ENCODE data around the gene C5orf15.
"Not testable (repeated sequence)": the region's sequence is repeated elsewhere in the genome, so short reads cannot be mapped to it uniquely, and the experiment has no call there.

C5orf15 gene

DNA sequence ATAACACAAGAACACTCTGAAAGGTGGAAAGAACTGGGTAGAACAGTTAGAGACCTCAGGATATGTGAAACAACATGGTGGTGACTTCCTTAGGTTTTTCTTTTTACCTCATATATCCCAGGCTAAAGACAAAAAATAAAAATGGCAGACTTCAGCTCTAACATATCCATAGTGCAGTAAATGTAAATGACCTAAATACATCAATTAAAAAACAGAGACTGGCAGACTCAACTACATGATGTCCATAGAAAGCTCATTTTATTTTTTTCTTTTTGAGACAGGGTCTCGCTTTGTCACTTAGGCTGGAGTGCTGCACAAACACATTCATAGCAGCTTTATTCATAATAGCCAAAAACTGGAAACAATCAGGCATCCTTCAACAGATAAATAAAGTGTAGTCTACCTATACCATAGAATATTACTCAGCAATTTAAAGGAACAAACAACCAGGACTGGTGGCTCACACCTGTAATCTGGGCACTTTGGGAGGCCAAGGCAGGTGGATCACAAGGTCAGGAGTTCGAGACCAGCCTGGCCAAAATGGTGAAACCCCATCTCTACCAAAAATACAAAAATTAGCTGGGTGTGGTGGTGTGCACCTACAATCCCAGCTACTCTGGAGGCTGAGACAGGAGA lies 4.8 kb downstream of the C5orf15 start:
- DNase-seq = no peak

DNA sequence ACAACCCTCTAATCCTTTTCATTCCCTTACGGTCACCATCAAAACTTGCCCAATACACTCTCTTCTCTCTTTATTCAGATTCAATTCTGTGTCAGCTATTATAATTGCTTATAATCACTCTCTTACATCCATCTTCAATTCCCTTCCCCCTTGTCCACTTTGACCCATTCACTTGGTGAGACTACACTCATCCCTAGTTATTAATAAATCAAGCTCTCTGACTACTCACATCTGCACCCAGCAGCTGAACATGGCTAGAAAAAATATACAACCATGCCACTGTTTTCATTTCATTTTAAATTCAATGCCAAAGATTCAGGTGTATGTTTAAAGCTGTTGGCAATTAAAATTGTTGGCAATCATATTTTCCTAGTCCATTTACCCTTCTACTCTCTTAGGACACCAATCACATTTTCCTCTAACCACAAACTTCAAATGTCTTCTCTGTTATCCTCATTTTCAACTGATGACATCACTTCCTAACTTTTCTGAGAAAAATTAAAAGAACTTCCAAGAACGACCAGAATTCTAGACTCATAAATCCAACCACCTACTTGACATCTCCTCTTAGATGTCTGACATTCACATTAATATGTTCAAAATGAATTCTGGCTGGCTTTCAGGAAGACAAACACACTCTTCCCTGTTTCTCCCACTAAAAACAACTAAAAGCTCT lies 5.5 kb downstream of the C5orf15 start:
- no peak for DNase-seq

DNA sequence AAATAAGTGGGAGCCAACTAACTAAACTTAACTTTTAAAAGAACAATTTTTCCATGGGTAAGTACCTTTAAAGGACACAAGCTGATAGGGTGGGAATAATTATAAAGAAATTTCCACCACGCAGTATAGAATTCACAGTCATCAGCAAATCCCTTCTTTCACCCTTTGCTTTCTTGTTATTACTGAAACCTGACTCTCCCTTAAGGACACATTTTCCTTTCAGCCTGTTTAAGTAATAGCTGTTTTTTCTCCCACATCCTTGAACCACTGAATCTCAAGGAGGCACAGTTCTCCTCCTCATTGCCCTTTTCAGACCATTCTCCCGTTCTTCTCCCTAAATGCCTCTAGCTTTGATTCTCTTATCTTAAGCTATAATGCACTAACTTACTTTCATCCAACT lies 6.3 kb downstream of the C5orf15 start:
- DNase-seq = no peak

DNA sequence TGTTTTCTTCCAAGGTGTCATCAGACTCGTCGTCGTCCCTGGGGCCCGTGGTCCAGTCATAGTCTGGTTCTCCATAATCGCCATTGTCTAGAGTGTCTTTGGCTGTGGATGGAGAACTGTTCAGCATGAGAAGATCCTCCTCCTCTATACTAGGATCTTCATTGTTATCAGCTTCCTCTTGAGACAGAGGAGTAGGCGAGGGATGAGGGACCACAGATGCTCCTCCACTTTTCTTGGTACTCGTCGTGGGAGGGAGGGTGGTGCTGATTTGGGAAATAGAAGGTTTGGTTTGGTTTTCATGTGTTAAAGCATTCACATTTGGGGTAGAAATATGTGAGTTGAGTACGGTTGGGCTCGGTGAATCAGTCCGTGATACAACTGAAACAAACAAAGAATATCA lies 8.8 kb downstream of the C5orf15 start:
- peak in 4 of 58 donors; percentile 5 to 33 (median 12) for DNase-seq

DNA sequence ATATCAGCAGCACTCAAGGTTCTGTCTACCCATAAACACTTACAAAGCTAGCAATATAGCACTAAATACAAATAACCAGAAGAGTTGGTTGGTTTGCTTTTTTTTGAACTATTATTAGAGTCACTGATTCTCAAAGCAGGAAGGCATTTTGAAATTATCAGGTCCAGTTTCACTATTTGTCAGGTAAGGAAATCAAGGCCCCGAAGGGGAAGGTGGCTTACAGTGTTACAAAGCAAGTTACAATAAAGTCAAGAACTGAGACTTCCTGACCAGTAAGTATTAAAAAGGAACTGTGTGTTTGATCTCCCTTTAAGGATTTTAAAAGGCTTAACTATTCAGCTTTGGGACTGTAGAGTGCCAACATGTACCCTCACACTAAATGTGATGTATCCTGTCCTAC lies 10.8 kb downstream of the C5orf15 start:
- no peak for DNase-seq

DNA sequence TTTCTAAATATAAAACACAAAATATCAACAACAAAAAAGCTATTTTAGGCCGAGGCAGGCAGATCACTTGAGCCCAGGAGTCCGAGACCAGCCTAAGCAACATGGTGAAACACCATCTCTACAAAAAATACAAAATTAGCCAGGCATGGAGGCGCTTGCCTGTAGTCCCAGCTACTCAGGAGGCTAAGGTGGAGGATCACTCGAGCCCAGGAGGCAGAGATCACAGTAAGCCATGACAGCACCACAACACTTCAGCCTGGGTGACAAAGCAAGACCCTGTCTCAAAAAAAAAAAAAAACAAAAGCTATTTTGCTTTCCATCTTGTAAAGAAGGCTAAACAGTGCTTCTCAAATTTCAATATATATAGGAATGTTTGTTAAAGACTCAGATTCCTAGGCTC lies 11.3 kb downstream of the C5orf15 start:
- no peak for DNase-seq

DNA sequence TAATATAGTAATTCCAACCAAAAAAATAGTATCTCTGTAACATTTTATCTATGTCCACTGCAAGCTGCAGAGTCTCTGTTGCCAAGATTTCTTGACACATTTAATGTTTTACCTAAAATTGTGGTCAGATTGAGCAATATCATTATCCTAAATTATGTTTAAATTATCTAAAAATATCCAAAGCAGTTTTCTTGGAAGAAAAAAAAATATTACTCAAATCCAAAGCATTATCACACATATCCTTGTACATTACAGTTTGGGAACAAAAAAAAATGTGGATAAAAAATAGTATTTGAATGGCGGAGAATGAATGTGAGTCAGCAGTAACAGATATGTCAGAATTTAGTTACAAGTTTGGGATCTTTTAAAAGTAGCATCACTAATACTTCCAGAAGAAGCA lies 12.2 kb downstream of the C5orf15 start:
- DNase-seq = not testable (repeated sequence)

DNA sequence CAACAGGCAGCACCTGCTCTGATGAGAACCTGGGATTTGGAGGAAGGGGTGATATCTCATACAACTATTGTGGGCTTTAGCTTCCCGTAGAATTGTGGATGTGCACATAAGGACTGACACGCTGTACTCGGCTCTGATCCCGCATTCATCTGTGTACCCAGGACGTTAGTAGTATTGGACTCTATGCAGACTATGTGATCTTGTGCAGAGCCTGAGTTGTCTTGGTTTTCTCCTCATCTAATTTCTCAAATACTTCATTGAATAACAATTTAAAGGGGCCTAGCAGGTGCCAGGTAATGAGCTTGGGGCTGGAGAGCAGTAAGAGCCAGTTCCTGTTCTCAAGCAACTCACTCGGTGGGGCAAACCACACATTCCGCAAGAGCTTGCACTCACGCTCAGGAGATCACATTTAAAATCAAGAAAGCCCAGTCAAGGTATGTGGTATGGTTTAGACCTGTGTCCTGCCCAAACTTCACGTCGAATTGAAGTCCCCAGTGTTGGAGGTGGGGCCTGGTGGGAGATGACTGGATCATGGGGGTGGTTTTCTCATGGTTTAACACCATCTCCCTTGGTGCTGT lies 14.8 kb downstream of the C5orf15 start:
- no peak for DNase-seq

DNA sequence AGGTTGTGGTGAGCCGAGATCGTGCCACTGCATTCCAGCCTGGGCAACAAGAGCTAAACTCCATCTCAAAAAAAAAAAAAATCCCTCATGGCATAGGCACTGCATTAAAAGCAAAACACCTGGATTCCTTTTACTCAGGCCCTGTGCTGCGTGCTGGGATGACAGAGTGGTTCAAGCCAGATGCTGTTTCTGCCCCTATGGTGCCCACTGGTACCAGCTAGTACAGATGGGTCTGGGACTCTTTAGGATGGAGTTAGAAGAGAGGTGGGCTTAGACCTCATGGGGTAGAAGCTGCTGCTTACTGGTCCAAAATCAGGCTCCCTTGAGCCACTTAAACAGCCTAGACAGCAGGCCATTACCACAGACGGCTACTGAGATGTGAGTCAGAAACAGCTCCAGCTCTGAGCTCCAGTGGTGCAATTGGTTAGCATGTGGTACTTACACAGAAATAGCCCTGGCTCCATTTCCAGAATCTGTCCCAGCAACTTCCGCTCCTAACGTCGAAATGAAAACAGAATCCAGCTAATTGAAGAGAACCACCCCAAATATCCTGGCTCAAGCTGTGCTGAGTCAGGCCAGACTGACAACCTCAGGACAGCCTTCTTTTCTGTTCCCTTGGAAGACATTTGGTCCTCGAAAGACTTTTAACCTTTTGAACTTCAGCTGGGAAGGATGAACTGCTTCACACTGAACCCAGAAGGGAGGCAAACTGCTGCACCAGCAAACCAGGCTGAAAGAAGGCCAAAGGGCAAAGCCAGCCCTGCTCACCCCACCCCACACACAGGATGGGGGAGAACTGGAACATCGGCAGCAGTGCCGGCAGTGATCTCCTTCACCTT lies 15.5 kb downstream of the C5orf15 start:
- peak in 25 of 58 donors; percentile 14 to 79 (median 31) for DNase-seq

DNA sequence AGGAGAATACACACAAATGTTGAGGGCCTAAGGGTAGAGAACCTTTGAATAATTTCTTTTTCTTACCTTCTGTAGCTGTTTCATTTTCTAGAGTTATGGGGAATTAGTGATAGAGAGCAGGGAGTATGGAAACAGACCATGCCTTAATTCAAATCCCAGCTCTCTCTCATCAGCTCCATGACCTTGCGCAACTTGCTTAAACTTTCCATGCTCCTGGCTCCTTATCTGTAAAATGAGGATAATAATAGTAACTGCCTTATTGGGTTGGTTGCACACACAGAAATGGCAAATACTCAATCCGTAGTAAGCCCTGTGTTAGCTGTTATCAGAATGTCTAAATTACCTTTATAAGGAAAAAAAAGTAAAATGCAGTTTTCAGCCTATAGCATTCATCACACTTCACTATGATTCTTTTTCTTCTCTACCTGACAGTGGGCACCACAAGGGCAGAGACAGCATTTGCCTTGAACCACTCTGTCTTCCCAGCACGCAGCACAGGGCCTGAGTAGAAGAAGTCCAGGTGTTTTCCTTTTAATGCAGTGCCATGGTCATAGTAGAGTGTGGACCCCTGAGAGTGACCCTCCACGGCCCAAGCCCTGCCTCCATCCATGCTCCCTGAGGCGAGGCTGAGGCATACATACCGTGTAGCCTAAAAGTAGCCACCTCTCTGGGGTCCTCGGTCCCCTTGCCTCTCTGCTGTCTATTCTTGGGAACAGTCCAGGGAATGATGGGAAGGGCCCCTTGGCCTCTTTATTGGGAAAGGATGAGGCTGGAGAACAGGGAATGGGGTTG lies 17.4 kb downstream of the C5orf15 start:
- no peak for DNase-seq

DNA sequence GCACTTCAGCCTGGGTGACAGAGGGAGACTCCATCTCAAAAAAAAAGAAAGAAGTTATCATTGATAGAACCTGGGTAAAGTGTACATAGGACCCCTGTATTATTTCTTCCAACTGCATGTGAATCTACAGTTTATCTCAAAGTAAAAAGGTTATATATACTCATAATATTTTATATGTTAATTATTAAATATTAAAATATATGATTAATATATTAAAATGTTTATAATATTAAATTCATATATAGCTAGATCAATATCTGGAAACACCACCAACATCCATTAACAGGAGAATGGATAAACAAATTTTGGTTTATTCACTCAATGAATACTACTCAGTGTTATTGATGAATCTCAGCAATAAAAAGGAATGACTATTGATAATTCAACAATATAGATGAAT lies 19.7 kb downstream of the C5orf15 start:
- no peak for DNase-seq

DNA sequence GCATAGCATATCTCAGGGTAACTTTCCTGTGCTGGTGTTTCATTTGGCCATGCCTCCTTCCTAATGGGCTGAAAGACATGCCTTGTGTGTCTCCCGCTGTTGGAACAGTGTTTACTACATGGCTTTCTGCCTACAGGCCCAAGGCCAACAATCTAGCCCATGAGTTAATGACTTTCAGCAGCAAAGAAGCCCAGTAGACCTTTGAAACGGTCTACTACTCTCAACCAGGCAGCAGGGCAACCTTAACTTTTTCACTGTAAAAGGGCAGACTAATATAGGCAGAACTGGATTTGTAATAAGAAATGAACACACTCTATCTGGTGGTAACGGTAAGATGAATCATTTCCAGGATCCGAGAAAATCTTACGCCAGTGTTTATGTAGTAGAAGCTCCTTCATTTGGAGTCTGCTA lies 21.0 kb downstream of the C5orf15 start:
- DNase-seq = peak in 1 of 58 donors; percentile 24

DNA sequence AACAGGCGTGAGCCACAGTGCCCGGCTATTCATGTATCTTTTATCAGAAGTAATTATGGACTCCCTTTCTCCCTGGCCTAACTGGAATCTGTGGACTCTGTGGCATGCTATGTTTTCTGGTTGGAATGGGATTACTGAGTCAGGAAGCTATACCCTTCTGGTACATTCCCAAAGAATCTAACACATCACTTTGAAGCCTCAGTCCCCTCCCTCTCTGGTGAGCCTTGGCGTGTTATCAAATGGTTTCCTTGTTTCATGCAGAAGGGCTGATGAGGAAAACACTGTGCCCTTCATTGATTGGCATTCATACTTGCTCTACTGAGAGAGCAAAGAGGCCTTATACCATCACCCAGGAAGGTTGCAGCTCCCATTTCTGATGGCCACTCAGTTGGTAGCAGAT lies 22.9 kb downstream of the C5orf15 start:
- DNase-seq = peak in 4 of 58 donors; percentile 18 to 50 (median 35)

DNA sequence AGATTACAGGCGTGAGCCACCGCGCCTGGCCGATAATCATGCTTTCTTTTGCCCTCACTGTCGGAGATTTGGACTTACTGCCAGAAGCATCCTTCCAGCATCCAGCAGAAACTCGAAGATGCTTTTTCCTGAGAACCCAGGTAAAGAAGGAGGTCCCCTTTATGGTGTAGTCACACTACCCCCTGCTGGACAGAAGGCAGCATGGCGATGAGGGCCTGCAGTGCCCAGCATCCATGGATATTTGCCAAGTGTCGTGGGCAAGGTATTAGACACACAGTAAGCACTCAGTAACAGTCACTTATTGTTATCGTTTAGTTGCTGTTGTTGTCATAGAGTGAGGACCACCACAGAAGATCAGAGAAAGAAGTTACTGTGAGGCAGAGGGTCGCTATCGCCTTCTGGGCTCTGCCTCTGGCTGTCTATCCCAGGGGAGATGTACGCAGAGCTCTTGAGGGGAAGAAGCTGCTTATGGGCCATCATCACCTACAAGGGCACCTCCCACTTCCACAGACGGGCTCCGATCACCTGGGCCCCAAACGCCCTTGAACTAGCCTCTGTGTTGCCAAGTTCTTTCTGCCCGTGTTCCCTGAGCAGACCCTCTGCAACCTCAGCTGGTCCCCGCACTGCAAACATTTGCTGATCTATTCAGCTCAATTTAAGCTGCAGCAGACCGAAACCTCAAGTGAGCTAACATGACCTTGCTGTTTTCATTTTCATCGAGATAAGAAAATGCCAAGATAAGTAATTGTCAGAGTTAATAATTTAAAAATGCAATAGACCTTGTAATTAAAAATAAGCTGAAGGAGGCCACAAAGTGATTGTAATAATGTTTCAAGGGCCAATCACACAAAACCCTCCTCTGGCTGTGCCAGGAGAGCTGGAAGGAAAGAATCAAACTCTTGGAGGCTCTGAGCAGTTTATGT lies 23.9 kb downstream of the C5orf15 start:
- DNase-seq = peak in 24 of 58 donors; percentile 13 to 62 (median 28)

DNA sequence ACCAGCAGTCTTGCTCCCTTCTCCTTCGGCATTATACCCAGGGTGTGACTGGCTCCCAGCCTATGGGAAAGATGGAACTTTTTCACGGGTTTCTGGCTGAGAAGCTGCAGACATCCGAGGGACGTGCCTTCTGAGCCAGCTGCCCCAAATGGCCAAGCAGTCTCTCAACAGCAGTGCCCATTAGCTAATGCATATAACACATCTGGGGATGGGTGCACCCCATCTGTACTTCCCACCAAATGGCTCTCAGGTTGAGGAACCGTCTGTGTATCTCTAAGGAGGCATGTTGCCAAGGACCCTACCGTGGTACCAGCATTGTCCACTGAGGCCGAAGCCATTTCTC lies 25.0 kb downstream of the C5orf15 start:
- DNase-seq = no peak

DNA sequence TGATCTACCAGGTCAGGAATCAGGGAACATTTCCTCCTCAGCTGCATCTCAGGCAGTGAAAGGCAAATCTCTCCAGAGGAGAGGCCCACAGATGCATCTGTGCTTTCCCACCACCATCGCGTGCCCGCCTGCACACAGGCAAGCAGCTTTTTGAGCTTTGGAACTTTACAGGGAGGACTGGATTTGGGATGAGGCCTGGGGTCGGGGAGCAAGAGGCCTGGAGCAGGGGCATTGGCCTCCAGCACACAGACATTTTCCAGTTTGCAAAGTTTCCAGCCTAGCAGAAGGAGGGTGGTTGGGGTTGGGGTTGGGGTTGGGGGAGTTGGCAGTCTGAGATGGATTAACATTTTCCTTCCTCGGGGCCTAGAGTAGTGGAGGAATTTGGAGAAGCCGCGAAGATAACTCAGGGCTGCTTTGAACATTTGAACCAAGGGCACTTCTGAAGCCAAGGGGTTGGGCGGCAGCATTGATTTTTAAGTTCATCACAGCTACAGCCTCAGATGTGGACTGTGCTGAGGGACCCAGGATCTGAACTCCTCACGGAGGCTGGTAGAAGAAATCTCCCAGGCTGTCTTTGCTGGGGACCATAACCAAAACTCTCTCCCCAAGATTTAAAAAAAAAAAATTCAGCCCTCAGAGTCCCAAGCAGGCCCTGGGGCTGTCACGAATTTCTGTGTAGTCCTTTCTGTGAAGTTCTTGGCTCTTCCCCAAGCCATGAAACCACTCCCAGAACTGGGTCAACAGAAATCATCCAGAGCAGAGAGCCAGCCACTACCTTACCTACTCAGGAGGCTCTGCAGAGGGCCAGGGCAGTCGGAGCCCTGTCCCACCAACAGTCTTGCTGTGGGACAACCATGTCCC lies 25.6 kb downstream of the C5orf15 start:
- DNase-seq = no peak

DNA sequence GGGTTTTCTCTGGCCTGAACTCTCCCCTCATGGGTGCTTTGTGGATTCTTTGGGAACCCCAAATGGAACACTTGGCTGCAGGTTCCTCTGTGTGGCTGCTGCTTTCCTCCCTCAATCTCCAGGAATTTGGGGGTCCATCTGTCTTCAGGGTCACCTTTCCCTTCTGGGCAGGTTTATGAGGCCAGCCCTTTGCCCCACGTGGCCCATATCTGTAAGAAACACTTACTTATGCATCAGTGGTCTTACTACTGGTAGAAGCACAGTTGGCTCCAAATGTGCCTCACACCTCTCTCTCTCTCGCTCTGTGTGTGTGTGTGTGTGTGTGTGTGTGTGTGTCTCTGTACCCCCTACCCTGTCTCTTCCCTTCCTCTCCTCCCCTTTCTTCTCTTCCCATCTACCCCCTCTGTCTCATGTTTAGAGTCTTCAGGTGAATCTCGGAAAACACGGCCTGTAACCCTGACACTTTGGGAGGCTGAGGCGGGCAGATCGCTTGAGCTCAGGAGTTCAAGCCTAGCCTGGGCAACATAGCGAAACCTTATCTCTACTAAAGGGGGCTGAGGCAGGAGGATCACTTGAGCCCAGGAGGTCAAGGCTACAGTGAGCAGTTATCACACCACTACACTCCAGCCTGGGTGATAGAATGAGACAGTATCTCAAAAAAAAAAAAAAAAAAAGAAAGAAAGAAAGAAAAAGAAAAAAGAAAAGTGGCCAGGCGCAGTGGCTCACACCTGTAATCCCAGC lies 26.8 kb downstream of the C5orf15 start:
- DNase-seq = no peak

DNA sequence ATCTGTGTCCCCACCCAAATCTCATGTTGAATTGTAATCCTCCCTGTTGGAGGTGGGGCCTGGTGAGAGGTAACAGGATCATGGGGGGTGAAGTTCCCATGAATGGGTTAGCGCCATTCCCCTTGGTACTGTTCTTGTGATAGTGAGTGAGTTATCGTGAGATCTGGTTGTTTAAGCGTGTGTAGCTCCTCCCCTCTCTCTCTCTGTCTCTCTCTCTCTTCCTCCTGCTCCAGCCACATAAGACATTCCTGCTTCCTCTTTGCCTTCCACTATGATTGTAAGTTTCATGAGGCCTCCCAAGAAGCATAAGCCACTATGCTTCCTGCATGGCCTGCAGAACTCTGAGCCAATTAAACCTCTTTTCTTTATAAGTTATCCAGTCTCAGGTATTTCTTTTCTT lies 28.8 kb downstream of the C5orf15 start:
- DNase-seq = no peak

Data from anterior cingulate cortex (tissue), 58 donors.